ENCODE data around the gene KIAA0232.
A peak's percentile ranks its signal among the peaks of the same experiment; 100 is the strongest.
"Not testable (repeated sequence)": the region's sequence is repeated elsewhere in the genome, so short reads cannot be mapped to it uniquely, and the experiment has no call there.

Gene KIAA0232

GRCh38 chr4:6881908-6882307, 99.4 kb downstream of the KIAA0232 start:
- no peak for DNase-seq (ENCODE audit: low spot score)

GRCh38 chr4:6884341-6884870, 101.9 kb downstream of the KIAA0232 start:
- no peak for DNase-seq (ENCODE audit: low spot score)

- peak; percentile 83 for DNase-seq (ENCODE audit: low spot score)
Measured at GRCh38 chr4:6885953-6886557, 103.5 kb downstream of the KIAA0232 start.

DNA sequence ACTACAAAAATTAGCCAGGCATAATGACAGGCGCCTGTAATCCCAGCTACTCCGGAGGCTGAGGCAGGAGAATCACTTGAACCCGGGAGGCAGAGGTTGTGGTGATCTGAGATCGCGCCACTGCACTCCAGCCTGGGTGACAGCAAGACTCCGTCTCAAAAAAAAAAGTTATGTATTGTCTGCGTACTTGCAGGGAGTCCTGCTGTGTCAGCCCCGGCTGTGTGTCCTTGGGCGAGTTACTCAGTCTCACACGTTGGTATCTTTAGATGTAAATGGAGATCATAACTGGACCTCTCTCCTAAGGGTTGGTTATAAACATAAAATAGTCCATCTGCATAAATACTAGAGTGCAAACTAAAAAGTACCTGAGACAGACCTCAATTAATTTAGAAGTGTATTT, 104.4 kb downstream of the KIAA0232 start:
- no peak for DNase-seq (ENCODE audit: low spot score)

DNA sequence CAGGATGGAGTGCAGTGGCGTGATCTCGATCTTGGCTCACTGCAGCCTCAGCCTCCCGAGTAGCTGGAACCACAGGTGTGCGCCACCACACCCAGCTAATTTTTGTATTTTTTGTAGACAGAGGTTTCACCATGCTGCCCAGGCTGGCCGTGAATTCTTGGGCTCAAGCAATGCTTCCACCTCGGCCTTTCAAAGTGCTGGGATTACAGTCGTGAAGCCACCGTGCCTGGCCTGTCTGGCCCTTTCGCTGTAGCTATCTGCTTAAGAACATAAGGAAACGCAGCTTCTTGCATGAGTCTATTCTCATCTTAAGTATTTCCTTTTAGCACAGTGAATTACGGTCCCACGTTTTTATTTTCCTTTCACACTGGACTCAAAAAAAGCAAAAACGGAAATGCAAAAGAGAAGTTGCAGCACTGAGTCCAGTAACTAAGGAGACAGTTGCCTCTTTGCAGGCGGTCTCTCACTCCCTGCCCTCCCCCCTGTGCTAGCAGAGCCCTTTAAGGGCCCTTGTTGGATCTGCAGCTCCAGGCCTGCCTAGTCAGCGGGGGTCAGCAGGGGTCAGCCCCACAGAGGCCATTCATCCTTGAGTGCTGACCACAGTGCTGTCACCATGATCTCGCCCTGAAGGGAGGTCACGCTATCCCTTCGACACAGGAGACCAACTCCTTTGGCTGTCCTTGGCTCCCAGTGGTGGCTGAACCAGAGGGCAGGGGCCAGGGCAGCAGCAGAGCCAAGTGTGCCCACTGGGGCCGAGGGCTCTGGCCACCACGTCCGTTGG, 105.3 kb downstream of the KIAA0232 start:
- DNase-seq (ENCODE audit: low spot score): peak; percentile 47

DNA sequence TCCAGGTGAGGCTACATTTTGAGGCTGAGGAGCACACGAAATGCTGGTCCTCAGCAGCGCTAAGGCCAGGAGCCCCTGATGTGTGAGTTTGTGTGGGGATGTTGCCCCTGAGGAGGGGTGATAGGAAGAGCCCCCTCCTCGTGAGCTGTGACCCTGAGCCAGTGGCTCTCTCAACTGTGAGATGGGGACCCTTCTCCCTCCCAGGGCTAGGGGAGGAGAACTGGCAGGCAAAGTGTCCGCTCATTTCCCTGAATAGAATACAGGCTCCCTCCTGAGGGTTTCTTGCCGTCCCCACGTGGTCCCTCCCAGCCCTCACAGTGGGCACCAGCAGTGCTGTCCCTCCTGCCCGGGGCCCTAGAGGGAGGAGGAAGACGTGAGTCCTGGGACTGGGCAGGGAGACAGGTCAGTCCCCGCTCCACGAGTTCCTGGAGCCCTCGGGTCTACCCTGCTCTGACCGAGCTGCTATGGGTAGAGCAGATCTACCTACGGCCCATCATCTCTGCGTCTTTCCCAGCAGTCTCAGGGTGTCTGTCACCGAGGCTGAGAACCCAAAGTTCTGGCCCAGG, 106.1 kb downstream of the KIAA0232 start:
- no peak for DNase-seq (ENCODE audit: low spot score)

DNA sequence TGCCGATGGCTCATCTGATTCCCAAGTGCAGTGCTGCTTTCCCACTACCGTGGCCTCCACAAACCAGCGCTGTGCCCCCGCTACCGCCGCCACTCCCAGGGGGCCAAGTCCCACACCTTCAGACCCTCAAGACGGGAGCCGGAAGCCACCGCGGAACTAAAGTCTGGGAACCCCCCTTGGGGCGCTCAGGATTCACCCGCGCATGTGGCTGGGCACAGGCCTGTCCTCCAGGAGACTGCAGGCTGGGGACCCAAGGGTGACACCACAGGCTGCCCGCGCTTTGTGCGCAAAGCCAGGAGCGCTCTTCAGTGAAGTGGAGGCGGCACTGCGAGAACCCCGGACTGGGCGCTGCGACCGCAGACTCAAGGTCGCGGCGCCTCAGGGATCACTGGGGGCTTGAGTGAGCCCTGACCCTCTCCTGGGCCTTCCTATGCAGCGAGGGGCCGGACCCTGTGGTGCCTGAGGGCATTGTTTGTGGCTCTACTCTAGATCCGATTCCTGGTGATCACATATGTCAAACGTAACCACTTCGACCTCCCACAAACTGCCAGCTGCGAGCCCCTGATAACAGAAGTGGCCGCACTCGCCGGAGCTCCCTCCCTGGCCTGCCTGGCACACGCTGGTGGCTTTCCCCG, 106.7 kb downstream of the KIAA0232 start:
- DNase-seq (ENCODE audit: low spot score): no peak

- DNase-seq (ENCODE audit: low spot score): no peak
Measured at GRCh38 chr4:6889736-6890324, 107.3 kb downstream of the KIAA0232 start.

- no peak for DNase-seq (ENCODE audit: low spot score)
Measured at GRCh38 chr4:6890358-6890757, 107.8 kb downstream of the KIAA0232 start.

- DNase-seq (ENCODE audit: low spot score): not testable (repeated sequence)
Measured at GRCh38 chr4:6890971-6891370, 108.4 kb downstream of the KIAA0232 start.

DNA sequence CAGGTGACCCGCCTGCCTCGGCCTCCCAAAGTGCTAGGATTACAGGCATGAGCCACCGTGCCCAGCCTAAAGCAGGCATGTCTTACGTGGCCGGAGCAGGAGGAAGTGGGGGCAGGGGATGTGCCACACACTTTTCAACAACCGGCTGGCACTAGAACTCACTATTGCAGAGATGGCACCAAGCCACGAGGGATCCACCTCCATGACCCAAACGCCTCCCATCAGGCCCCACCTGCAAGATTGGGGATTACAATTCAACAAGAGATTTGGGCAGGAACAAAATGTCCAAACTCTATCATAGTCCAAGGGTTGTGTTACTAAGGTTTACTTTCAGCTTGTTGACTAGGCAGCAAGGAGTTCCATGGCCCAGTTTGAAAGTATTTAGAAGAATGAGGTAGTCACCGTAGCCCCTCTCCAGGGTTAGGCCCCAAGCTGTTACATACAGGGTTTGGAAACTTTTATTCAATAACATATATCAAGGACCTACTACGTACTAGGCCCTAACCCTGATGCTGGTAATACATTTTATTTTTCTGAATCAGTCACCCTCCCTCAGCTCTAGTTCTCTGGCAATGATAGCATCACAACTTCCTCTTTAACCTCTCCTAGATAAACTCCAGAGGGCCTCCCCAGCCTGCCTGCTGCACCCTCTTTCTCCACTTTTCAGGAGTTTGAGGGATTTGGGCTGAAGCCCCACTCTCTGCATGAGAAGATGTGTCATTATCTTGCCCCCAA, 109.1 kb downstream of the KIAA0232 start:
- DNase-seq (ENCODE audit: low spot score): no peak

DNA sequence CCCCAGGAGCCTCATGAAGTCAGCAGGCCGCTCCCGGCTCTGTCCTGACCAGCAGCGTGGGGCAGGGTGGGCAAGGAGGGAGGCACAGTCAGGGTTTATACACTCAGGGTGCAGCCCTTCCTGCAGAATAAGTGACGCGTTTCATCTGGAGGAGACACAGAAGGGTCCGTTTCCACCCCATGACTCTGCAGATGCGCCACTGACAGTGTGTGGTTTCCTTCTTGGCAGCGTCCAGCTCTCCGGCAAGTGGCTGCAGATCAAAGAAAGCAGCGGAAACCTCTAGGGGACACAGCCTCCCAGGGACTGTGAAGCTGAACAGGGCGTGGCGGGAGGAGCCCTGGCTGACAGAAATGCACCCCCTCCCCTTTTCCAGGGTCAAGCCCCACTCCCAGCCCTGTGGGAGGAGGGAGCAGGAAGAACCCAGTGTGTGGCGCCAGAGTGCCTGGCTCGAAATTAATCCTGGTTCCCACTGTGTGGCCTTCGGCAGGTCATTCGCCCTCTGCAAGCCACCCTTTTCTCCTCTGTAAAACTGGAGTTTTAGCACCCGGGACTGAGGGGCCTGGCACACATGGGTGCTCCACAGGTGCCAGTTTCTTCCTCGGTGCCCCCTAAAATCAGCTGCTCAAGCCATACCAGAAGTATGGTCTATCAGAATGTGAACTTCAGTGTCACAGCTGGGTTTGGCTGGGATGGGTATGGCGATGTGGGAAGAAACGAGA, 109.8 kb downstream of the KIAA0232 start:
- peak; percentile 24 for DNase-seq (ENCODE audit: low spot score)

GRCh38 chr4:6892909-6893202, 110.3 kb downstream of the KIAA0232 start:
- DNase-seq (ENCODE audit: low spot score): no peak

- no peak for DNase-seq (ENCODE audit: low spot score)
Measured at GRCh38 chr4:6893449-6894085, 111.0 kb downstream of the KIAA0232 start.

DNA sequence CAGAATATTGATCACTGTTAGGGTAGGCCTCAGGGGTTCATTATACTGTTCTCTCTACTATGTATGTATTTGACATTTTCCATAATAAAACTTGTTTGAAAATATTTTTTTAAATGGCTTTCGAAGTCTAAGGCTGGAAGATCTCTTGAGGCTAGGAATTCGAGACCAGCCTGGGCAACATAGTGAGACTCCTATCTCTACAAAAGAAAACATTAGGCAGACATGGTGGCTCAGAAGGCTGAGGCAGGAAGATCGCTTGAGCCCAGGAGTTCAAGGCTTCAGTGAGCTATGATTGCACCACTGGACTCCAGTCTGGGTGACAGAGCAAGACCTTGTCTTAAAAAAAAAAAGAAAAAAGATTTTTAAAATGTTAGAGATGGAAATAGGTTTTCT, 111.6 kb downstream of the KIAA0232 start:
- DNase-seq (ENCODE audit: low spot score): no peak

GRCh38 chr4:6894528-6895498, 112.3 kb downstream of the KIAA0232 start:
- no peak for DNase-seq (ENCODE audit: low spot score)

DNA sequence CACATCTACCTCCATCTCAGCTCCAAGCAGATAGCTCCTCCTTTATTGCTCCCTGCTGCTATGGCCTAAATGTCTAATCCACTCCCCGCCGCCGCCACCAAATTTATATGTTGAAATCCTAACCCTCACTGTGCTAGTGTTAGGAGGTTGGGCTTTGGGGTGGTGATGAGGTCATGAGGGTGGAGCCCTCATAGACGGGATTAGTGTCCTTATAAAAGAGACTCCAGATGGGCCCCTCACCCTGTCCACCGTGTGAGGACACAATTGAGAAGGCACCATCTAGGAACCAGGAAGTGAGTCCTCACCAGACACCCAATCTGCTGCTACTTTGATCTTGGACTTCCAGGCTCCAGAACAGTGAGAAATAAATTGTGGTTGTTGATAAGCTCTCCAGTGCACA, 113.5 kb downstream of the KIAA0232 start:
- DNase-seq (ENCODE audit: low spot score): no peak

DNA sequence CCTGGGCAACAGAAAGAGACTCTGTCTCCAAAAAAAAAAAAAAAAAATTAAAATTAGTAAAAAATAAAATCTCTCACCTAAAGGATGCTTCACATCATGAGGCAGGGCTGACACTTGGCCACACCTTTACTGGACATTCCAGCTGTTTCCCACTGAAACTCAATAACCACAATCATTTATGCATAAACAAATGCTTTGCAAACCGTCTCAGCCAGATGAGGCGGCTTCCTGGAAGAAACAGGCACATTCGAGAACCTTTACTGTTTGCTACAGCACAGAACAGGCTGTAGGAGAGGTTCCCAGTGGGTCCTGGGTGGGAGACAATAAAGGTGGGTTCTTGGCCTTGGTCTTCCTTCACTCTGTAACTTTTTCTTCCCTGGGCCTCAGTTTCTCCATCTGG, 116.2 kb downstream of the KIAA0232 start:
- DNase-seq (ENCODE audit: low spot score): no peak

DNA sequence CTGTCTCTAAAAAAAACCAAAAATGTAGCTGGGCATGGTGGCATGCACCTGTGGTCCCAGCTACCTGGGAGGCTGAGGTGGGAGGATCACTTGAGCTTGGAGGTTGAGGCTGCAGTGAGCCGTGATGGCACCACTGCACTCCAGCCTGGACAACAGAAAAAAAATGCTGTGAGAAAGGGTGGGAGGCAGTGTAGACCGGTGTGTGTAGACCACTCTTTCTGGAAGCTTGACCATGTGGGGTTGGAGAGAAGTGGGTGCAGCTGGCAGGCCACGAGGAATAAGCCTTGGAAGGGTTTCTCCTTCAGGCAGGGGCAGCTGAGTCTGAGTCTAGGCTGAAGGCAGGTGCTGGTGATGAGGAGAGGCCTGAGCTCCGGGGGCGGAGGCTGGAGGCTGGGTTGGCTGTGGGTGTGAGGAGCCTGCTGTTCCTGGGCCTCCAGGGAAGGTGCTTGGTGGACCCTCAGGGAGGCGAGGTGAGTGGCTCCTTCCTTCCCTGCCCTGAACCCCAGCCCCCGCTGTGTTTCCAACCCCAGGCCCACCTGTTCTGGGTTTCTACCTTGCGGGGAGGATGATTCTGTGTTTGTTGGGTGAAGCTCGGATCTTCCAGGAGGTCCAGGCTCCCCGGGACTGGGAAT, 117.8 kb downstream of the KIAA0232 start:
- DNase-seq (ENCODE audit: low spot score): no peak

Measured in globus pallidus (tissue), 1 donor.